Measurements from ENCODE around the gene SNRNP40.
"Not testable (repeated sequence)": the region's sequence is repeated elsewhere in the genome, so short reads cannot be mapped to it uniquely, and the experiment has no call there.

The SNRNP40 gene

DNA sequence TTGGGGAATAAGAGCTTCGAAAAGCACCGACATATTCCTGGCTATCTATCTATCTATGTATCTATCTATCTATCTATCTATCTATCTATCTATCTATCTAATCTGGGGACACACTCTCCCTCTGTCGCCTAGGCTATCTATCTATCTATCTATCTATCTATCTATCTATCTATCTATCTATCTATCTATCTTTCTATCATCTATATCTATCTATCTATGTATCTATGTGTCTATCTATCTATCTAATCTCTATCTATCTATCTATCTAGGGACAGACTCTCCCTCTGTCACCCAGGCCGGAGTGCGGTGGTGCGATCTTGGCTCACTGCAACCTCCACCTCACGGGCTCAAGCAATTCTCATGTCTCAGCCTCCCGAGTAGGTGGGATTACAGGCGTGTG, 14.2 kb downstream of the SNRNP40 start:
- not testable (repeated sequence) for DNase-seq

GRCh38 chr1:31273619-31274018, 23.0 kb downstream of the SNRNP40 start:
- no peak for DNase-seq

DNA sequence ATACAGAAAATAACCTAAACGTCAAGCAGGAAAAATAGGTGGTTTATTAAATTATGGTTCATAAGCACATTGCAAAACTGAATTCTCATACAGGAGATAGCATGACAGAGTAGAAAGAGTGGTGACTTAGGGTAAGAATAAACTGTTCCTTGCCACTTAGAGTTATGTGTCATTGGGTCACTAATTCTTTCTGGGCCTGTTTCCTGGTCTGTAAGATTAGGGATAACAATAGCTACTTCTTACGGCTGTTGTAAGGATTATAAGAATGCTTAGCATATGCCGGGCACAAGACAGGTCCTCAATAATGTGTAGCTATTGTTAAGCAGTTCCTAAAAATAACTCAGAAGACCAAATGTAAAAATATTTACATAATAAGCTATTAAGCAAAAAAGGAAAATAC, 24.2 kb downstream of the SNRNP40 start:
- no peak for DNase-seq

- no peak for DNase-seq
Observed at GRCh38 chr1:31266547-31266946, 30.0 kb downstream of the SNRNP40 start.

DNA sequence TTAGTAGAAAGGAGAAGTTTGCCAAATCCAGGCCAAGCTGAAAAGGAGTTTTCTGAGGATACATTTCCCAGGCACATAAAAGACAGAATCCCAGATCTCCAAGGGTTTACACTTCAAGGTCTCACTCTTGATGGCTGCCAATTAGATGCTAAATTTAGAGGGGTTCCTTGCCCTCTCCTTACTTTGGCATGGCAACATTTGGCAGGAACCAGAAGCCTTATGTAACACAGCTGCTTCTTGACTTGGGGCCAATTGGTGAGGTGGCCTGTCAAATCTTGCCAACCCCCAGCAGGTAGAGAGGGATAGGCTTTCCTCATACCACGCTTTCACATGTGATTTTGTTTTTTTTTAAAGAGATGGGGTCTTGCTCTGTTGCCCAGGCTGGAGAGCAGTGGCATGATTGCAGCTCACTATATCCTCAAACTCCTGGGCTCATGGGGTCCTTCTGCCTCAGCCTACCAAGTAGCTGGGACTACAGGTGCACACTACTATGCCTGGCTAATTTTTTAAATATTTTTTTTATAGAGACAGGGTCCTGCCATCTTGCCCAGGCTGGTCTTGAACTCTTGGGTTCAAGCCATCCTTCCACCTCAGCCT, 31.7 kb downstream of the SNRNP40 start:
- DNase-seq = no peak

GRCh38 chr1:31263408-31263807, 33.2 kb downstream of the SNRNP40 start:
- DNase-seq = no peak

DNA sequence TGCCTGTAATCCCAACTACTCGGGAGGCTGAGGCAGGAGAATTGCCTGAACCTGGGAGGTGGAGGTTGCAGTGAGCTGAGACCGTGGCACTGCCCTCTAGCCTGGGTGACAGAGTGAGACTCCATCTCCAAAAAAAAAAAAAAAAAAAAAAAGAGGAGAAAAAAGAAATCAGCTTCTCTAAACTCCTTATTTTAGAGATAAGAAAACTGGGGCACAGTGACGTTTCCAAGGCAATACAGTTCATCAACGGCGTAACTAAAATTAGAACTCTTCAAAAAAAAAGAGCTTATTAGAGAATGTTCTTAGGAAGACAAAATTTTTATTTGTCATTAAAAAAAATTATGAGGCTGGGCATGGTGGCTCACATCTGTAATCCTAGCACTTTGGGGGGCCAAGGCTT, 34.2 kb downstream of the SNRNP40 start:
- not testable (repeated sequence) for DNase-seq

DNA sequence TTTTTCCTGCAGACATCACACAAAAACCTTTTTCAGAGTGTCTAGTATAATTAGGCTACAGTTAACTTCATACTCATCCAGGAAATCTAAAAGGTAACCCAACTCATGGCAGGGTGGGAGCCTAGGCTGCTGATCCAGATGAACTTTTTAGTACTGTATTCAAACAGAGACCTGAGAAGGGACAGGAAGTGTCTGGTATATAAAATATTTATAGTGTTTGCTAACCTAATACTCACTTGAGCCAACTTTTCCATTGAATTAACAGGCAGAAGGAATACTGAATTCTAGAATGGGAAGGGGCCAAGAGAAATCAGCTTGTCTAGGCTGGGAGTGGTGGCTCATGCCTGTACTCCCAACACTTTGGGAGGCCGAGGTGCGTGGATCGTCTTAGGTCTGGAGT, 34.7 kb downstream of the SNRNP40 start:
- DNase-seq = no peak

DNA sequence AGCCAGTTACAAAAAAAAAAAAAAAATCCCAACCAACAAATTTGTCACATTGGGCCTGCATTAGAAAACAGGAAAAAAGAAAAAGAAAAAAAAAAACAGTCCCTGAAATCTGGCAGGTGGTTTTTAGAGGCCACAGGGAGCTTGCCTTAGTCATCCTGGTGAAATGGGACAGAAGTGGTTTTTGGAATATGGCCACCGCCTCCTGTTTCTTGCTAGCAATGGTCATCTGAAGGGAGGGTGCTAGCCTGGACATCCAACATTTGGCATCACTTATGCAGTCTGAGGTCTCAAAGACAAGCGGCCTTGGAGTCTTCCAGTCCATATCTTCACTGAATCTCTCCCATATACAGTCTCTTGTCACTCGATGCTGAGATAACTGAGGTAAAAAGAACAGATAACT, 36.8 kb downstream of the SNRNP40 start:
- no peak for DNase-seq

DNA sequence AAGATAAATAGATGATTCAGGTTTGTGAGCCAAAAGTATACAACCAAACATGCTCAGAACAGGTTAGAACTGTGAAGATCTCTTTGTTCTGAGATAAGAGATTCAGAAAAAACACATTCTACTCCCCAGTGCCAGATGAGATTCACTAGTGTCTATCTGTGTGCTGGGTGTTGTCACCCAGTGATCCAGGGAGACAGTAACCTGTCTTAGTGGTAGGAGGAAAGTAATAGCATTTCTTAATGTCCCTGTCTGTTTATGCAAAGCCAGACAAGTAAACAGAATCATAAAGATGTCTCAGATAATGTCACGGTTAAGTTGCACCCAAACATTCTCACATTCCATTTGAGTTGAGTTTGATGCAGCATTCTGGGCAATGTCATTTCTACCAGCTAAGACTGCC, 38.0 kb downstream of the SNRNP40 start:
- no peak for DNase-seq

DNA sequence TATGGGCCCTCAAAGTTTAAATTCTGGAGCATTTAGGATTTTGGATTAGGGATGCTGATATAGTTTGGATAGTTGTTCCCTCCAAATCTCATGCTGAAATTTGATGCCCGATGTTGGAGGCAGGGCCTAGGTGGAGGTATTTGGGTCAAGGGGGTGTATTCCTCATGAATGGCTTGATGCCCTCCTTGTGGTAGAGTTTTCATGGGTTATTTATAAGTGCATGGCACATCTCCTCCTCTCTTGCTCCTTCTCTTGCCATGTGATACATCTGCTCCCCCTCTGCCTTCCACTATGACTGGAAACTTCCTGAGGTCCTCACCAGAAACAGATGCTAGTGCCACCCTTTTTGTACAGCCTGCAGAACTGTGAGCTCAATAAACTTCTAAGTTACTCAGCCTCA, 39.4 kb downstream of the SNRNP40 start:
- DNase-seq = no peak

DNA sequence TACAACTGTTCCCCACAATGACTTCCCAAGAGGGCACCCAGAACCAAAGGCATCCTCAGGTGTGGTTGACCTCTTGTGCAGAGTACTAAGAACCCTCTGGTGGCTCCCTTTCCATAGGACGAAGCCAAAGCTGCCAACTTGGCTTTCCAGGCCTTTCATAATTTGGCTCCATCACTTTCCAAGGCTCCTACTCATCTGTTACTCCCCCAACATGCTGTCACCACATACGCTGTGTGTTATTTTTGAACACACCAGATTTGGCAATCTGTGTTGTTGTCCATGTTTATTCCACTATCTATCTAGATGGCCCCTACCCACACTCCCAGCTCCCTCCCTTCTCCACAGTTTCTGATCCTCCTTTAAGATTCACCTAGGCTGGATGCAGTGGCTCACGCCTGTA, 46.7 kb downstream of the SNRNP40 start:
- DNase-seq = no peak

GRCh38 chr1:31248276-31248675, 48.3 kb downstream of the SNRNP40 start:
- no peak for DNase-seq

DNA sequence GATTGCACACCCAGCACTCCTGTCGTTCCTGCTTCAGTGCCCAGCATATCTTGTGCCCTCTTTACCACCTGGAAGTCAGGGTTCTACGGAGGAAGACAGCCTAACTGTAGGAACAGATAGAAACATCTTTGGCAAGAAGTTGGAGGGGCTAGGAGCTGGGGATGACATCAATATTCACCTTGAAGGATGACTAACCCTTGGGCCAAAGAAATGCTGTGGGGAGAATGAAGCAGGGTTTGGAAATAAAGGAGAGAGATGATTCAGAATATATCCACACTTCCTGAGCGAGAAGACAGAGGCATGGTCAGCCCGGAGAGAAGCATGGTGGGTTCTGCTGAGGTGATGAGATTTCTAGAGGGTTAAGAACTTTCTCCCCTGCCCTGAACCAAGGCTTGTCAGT, 52.3 kb downstream of the SNRNP40 start:
- DNase-seq = no peak

DNA sequence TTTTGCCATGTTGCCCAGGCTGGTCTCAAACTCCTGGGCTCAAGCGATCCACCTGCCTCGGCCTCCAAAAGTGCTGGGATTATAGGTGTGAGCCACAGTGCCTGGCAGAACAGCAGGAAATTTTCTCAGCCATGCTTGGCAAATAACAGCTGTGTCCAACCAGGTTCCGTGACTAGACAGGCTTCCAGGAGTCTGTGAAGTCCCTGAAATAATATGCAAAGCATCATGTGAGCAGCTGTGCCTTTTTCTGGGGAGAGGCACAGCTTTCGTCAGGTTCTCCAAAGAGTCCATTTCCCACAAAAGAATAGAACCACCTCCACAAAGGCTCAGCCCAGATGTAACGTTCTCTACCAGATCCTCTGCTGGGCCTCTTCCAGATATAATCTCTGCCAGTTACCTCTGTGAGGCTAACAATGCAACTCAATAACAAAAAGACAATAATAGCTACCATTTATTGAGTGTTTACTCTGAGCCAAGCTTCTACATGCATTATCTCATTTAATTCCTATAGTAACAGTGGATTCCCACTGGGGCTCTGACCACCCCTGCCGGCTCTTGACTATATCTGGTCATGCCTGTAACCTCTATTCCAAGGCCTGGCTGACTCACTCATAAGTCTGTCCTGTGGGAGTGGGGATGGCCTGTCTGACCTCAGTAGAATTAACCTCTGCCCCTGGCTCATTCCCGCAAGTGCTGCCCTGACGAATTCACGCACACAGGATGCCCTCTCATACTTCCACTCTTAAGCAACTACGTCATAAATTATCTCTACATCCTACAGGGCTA, 52.9 kb downstream of the SNRNP40 start:
- DNase-seq = no peak

DNA sequence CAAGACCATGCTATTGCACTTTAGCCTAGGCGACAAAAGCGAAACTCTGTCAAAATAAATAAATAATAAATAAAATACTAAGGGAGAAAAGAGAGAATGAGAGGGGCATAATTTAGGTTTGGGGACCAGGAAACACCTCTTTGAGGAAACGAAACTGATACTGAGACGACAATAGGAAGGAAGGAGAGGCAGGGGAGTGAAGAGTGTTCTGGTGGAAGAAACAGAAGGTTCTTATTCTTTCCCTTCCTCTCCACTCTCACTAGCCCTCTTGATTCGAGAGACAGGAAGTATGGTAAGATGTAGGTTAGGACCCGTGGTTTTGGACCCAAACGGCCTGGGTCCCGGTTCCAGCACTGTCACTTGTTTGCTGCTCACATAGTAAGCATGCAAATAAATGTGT, 55.3 kb downstream of the SNRNP40 start:
- no peak for DNase-seq

GRCh38 chr1:31239653-31240241, 56.8 kb downstream of the SNRNP40 start, which contains the start of gene NKAIN1:
Gene NKAIN1, minus strand, starts transcription at chr1:31239887. Its CDS starts 340 bp downstream, at chr1:31239547.
- DNase-seq = peak; percentile 46

DNA sequence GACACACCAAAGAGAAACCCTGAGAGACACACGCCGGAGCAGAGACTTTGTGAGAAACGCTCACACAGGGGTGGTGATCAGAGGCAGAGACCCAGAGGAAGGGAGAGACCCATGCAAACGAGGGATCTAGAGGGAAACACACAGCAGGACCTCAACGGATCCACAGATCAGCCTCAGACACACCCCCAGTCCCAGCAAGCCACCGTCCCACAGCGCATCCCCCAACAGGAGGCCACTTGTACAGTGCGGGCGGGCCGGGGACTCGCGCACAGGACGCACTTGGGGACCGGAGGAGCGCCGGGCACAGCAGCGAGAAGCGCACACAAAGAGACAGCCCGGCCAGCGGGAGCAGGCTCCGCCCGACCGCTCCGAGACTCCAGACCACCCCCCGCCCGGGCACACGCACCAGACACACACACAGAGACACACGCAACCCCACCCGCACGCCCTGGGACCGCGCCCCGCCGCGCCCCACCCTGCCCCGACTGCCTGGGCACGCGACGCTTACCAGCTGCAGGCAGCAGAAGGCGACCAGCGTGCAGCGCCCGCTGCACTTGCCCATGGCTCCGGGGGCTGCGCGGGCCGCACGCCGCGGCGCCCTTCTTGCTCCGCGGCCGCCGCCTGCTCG, 57.5 kb downstream of the SNRNP40 start:
- peak; percentile 60 for DNase-seq

DNA sequence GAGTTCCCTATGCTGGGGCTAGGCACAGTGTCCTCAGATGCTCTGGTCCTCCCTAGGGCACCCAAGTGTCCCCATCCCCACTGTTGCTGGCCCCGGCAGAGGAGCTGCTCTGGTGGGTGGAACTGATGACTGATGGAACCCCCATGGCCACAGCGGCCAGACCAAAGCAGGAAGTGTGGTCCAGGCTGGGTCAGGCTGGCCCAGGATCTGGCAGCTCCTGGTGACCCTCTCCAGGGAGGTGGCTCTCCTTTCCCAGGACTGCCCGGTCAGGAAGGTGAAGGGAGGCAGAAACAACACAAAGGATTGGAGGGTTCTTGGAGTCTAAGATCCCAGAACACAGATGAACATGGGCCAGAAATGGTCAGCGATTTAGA, 58.0 kb downstream of the SNRNP40 start:
- no peak for DNase-seq

- no peak for DNase-seq
Observed at GRCh38 chr1:31234870-31235269, 61.7 kb downstream of the SNRNP40 start.

DNA sequence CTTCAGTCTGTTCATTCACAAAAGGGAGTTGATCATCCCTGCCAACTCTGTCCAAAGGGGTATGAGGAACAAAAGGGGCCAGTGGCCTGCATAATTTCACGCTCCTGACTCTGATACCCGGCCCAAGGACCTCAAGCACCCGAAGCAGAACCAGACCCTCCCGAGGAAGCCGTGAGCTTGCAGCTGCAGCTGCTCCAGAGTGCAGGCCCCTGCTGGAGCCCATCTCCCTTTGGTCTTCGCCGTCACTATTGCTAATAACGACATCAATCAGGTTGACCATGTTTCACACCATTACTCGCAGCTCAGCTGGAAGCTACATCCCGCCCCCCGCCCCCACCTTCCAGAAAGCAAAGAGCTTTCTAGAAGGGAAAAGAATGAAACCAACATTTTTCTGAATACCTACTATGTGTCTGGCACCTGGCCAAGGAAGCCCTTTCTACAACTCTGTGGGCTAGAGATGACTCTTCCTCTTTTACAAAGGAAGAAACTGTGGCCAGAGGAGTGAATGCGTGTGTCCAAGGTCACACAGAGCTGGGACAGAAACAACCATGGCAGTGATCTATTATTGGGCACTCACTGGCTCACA, 62.4 kb downstream of the SNRNP40 start:
- DNase-seq = no peak

- no peak for DNase-seq
Observed at GRCh38 chr1:31232689-31233088, 63.9 kb downstream of the SNRNP40 start.

GRCh38 chr1:31231802-31232201, 64.8 kb downstream of the SNRNP40 start:
- DNase-seq = no peak

DNA sequence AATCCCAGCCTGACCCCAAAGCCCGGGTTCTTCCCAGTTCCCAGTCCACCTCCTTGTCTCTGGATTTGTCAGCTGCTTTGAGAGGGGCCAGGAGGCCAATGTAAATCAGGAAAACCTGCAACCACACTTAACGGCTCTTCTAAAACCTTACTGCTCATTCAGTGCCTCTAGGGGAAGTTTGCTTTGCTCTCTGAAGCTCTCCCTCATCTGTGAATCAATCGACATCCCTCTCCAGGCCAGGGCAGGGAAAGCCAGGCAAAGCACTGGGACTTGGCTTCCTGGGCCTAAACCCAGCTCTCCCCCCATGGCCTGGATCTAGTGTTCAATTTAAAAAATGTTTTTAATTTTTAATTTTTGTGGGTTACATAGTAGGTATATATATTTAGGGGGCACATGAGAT, 66.2 kb downstream of the SNRNP40 start:
- no peak for DNase-seq

Data from hematopoietic multipotent progenitor cell treated with erythropoietin and hydrocortisone succinate and interleukin-3 and kit ligand, for 4 days (in vitro differentiated cells).